BE2C (cell line): Measurements from ENCODE around the gene OR52B4. TPM values are rescaled to one million over a fixed set of nuclear protein-coding genes. Genes with fewer than 3 reads are reported as not detected.
A peak's percentile ranks its signal among the peaks of the same experiment; 100 is the strongest.
"Not testable (repeated sequence)": the region's sequence is repeated elsewhere in the genome, so short reads cannot be mapped to it uniquely, and the experiment has no call there.

Source experiments
- DNase-seq: peaks from one replicate; pipeline ENCODE4 v3.0.0-alpha.2; 2020
- H3K27me3 ChIP-seq: fragments of 250-450 bp; sonication (Bioruptor Pico); 2 replicates; pipeline ENCODE4 v1.5.1; 2020; ENCODE audit warnings: mild to moderate bottlenecking
- H3K36me3 ChIP-seq: fragments of 250-450 bp; sonication (Bioruptor Pico); 2 replicates; pipeline ENCODE4 v1.5.1; 2020; ENCODE audit warnings: mild to moderate bottlenecking
- H3K4me1 ChIP-seq: fragments of 250-450 bp; sonication (Bioruptor Pico); 2 replicates; pipeline ENCODE4 v1.5.1; 2020
- H3K4me3 ChIP-seq: 2 replicates; pipeline ENCODE4 v1.5.1; 2011; ENCODE audit warnings: low read depth, low read length
- H3K9me3 ChIP-seq: fragments of 250-450 bp; sonication (Bioruptor Pico); 2 replicates; pipeline ENCODE4 v1.5.1; 2020
- polyA plus RNA-seq: library from polyadenylated mRNA; unstranded; fragments of >200 nt; gene quantifications from one replicate; pipeline ENCODE4 v1.2.1, GENCODE V29; 2012; ENCODE audit warnings: low read depth, missing spikeins; ENCODE audit not compliant: insufficient read length, insufficient read depth
- TF ChIP-seq, protein P1 (sequence below): IDR thresholded peaks from 2 replicates; pipeline ENCODE4 v1.5.1; 2012; ENCODE audit warnings: mild to moderate bottlenecking, low read depth, low read length

OR52B4 gene
- polyA plus RNA-seq: not detected

GRCh38 chr11:4368286-4368685, at the start of gene OR52B4:
TSS of gene OR52B4 (minus strand) at chr11:4368386. CDS start at chr11:4368295, 91 bp downstream.
- TF ChIP-seq, protein P1, sequence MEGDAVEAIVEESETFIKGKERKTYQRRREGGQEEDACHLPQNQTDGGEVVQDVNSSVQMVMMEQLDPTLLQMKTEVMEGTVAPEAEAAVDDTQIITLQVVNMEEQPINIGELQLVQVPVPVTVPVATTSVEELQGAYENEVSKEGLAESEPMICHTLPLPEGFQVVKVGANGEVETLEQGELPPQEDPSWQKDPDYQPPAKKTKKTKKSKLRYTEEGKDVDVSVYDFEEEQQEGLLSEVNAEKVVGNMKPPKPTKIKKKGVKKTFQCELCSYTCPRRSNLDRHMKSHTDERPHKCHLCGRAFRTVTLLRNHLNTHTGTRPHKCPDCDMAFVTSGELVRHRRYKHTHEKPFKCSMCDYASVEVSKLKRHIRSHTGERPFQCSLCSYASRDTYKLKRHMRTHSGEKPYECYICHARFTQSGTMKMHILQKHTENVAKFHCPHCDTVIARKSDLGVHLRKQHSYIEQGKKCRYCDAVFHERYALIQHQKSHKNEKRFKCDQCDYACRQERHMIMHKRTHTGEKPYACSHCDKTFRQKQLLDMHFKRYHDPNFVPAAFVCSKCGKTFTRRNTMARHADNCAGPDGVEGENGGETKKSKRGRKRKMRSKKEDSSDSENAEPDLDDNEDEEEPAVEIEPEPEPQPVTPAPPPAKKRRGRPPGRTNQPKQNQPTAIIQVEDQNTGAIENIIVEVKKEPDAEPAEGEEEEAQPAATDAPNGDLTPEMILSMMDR: no peak
- Histone ChIP-seq H3K36me3 (no peaks in the 10 kb centered on the region), H3K4me1 (no peaks in the 10 kb centered on the region), H3K27me3 (no peaks in the 10 kb centered on the region), H3K4me3 (no peak within 1 kb of the TSS), H3K9me3 (no peaks in the 10 kb centered on the region)
- no peak for DNase-seq

GRCh38 chr11:4416816-4417215, 48.6 kb upstream of the OR52B4 start:
- no peak for DNase-seq
- H3K4me1 ChIP-seq: no peaks in the 10 kb centered on the region
- H3K36me3 ChIP-seq: no peaks in the 10 kb centered on the region
- no peaks in the 10 kb centered on the region for H3K9me3 ChIP-seq
- TF ChIP-seq, protein P1: no peak
- no peak overlapping the region for H3K4me3 ChIP-seq
- no peaks in the 10 kb centered on the region for H3K27me3 ChIP-seq

GRCh38 chr11:4416306-4416705, 48.1 kb upstream of the OR52B4 start:
- TF ChIP-seq, protein P1: no peak
- no peaks in the 10 kb centered on the region for H3K27me3 ChIP-seq
- H3K36me3 ChIP-seq: no peaks in the 10 kb centered on the region
- no peaks in the 10 kb centered on the region for H3K9me3 ChIP-seq
- H3K4me1 ChIP-seq: no peaks in the 10 kb centered on the region
- H3K4me3 ChIP-seq: no peak overlapping the region
- no peak for DNase-seq

- DNase-seq: not testable (repeated sequence)
These were observed 38.0 kb upstream of the OR52B4 start for GRCh38 chr11:4406206-4406605.

GRCh38 chr11:4393858-4394223, 25.7 kb upstream of the OR52B4 start:
- H3K4me3 ChIP-seq: peak overlapping the region; percentile 76
- no peak for DNase-seq
- TF ChIP-seq, protein P1: no peak
- H3K9me3 ChIP-seq: no peaks in the 10 kb centered on the region
- H3K4me1 ChIP-seq: no peaks in the 10 kb centered on the region
- no peaks in the 10 kb centered on the region for H3K27me3 ChIP-seq
- H3K36me3 ChIP-seq: no peaks in the 10 kb centered on the region

More at GRCh38 chr11:4406206-4406605, 38.0 kb upstream of the OR52B4 start:
- not testable (repeated sequence) for H3K36me3 ChIP-seq, H3K9me3 ChIP-seq, H3K27me3 ChIP-seq, H3K4me3 ChIP-seq, H3K4me1 ChIP-seq

DNA sequence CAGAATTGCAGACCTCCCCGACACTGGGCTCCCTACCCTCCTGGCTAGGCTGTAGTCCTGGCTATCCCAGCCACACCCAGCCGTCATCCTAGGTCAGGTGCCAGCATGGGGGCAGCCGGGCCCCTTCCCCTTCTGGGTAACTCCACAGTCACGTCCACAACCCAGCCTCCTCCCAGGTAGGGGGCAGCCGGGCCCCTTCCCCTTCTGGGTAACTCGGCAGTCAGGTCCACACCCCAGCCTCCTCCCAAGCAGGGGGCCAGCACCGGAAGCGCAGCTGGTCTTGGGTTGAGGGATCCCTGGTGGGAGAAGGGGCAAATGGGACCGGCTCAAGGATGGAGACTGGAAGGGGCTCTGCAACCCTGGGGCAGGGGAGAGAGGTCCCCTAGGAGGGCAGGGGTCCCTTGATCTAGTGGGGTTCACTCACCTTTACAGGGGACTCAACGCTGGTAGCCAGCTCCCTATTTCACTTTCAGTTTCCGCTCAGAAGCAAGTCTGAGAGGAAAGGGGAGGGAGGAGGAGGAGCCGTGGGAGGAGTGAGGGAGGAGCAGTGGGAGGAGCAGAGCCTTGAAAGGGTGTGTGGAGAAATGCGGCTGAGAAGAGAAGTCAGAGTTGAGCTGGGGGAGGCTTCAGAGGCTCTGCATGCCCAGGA, 25.1 kb upstream of the OR52B4 start, which contains the start of gene TRIM21:
TSS of gene TRIM21 (minus strand) at position 494 of the 649 bp plus-strand sequence. CDS start 3,293 bp downstream, outside the sequence.
- H3K4me1 ChIP-seq: no peaks in the 10 kb centered on the region
- peak; percentile 41 for DNase-seq
- peak within 1 kb of the TSS; percentile 76 for H3K4me3 ChIP-seq
- no peaks in the 10 kb centered on the region for H3K27me3 ChIP-seq
- TF ChIP-seq, protein P1: no peak
- H3K36me3 ChIP-seq: no peaks in the 10 kb centered on the region
- no peaks in the 10 kb centered on the region for H3K9me3 ChIP-seq
